Suppressor macrophage treated with lipopolysaccharide for 4 hours (primary cell): ENCODE data around the gene TUSC7.

Experiments
- DNase-seq: peaks from one replicate; pipeline ENCODE4 v3.0.0-alpha.2; 2020

Gene TUSC7

GRCh38 chr3:116709479-116709878 lies at the start of gene TUSC7:
TUSC7 (plus strand) TSS chr3:116709779.
- no peak for DNase-seq

- DNase-seq = no peak
These were observed 48.4 kb upstream of the TUSC7 start for GRCh38 chr3:116661196-116661595.

GRCh38 chr3:116663161-116664110 lies 46.1 kb upstream of the TUSC7 start:
- DNase-seq = no peak

GRCh38 chr3:116667324-116667723 lies 42.3 kb upstream of the TUSC7 start:
- DNase-seq = no peak

DNA sequence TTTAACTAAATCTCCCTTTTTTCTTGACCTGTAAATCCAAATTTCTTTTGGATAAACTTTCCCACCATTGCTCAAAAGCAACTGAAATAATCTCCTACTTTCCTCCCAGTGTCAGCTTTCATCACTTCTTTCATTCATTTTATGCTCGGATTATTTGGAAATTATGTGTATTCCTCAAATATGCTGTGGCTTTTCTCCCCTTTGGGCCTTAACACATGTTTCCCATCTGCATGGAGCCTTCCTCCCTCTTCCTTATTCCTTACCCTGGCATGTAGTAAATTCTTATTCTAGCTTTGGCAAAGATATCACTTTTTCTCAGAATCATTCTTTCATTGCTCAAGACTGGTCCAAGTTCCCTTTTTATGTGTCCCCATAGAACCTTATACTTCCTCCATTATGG lies 41.8 kb upstream of the TUSC7 start:
- no peak for DNase-seq

- DNase-seq = no peak
These were observed 40.0 kb upstream of the TUSC7 start for GRCh38 chr3:116669576-116669975.

GRCh38 chr3:116671151-116671550 lies 38.4 kb upstream of the TUSC7 start:
- DNase-seq = no peak

GRCh38 chr3:116678853-116679252 lies 30.7 kb upstream of the TUSC7 start:
- no peak for DNase-seq

DNA sequence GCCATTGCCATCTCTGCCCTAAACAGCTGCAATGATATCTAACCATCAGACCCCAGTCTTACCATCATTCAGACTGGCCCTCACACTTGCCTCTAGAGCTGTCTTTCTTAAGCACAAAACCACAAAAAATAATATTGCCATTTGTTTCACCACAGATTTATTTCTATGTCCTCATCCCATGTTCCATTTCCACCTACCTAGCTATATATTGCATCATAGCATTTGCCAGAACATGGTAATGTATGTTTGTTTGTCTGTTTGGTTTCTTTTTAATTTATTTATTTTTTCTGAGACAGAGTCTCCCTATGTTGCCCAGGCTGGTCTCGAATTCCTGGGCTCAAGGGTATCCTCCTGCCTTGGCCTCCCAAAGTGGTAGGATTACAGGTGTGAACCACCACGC lies 18.5 kb upstream of the TUSC7 start:
- DNase-seq = no peak

GRCh38 chr3:116701070-116701469 lies 8.5 kb upstream of the TUSC7 start:
- DNase-seq = no peak

GRCh38 chr3:116702334-116702733 lies 7.2 kb upstream of the TUSC7 start:
- no peak for DNase-seq

DNA sequence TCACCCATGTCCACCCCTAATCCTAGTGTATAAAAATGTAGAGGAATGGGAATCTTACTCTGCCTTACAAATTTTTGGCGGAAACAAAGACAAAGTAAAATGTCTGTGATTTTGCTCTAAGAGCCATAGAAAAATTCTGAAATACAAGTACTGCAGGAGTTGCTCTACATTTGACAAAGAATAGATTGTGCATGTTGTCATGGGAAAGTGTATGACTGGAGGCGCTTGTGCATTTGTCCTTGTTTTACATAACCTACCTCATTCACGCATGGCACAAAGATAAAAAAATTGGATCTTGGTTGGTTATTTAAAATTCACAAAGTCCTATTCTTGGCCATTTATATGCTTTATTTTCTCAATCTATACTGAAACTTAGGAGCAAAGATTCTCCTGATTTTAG lies 2.0 kb upstream of the TUSC7 start:
- DNase-seq = no peak

DNA sequence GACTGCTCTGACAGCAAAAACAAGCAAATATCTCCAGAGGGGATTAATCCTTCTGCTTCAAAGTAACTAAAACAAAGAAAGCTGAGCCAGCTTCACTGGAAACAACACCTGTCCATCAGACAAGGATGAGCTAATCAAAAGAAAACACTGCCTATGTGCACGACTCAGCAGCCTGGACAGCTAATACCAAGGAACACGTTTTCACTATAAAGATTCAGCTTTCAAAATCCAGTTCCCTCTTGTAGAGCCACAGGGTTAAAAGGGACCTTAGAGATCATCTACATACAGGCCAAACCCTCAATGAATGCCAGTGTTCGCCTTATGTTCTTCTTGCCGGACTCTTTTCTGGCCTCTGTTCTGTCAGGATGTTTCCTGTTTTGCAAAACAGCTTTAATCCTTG lies 6.9 kb downstream of the TUSC7 start:
- no peak for DNase-seq

- DNase-seq = no peak
These were observed 8.0 kb downstream of the TUSC7 start for GRCh38 chr3:116717566-116717965.

DNA sequence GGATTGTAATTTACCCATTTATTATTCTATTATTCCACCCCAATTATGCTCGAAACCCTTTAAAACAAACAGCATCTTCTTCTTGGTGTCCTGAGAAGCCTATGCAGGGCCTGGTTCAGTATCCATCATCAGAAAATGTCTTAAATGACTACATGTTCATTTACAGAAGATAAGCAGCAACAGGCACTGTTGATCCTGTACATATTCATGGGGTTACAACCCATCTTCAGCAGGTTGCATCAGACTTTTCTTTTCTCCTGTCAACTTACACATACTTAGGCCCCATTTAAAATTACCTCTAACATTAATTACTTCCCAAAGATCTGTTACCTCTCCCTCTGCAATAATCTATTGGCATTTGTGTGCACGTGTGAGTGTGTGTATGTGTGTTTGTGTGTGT lies 18.9 kb downstream of the TUSC7 start:
- DNase-seq = no peak

- DNase-seq = no peak
These were observed 24.7 kb downstream of the TUSC7 start for GRCh38 chr3:116734243-116734642.

DNA sequence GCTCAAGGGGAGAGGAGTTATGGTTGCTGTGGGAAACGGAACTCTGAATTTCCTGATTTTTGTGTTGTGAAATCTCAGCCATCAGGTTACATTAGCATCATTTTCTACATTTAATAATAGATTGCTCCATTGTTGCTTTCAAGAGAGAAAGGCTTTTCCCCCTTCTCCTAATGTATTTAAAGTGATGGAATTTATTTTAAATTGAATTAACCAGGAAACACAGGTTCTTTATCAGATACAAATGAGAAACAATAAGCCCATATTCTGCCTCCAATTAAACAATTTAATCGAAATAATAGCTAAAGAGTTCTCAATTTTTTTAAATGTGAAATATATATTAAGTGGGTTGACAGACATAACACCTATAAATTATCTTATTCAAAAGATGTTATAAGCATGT lies 30.1 kb downstream of the TUSC7 start:
- DNase-seq = no peak

- no peak for DNase-seq
These were observed 30.7 kb downstream of the TUSC7 start for GRCh38 chr3:116740293-116740692.

DNA sequence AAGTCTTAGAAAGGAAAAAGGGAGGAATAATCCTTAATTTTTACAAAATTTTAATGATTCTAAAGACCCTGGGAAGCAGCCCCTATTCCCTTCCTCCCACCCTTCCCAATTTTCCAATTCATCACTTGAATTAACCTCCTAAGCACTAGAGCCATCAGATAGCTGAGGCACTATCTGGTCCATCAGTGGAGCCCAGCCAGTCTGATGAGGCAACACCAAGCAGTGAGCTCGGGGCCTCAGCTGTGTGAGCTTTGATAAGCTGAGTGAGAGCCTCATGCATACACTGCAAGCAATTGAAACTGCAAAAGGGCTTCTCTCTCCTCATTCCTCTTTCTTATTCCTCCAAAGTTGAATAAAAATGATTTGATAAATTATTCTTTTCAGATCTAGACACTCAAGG lies 31.9 kb downstream of the TUSC7 start:
- no peak for DNase-seq

GRCh38 chr3:116743062-116743461 lies 33.5 kb downstream of the TUSC7 start:
- DNase-seq = no peak

- DNase-seq = no peak
These were observed 39.8 kb downstream of the TUSC7 start for GRCh38 chr3:116749388-116749787.

- no peak for DNase-seq
These were observed 47.7 kb downstream of the TUSC7 start for GRCh38 chr3:116757315-116757714.

- DNase-seq = no peak
These were observed 49.7 kb downstream of the TUSC7 start for GRCh38 chr3:116759316-116759715.
